Adipocyte (in vitro differentiated cells): ENCODE results near the gene LAYN.

Experiments
- DNase-seq: peaks from one replicate; pipeline ENCODE4 v3.0.0-alpha.2; 2015; ENCODE audit warnings: low read depth
- H3K27me3 ChIP-seq: replicated peaks from 2 replicates; pipeline ENCODE4 v1.7.0; 2013; ENCODE audit warnings: mild to moderate bottlenecking, low read length, moderate library complexity; ENCODE audit not compliant: control insufficient read depth, insufficient read depth
- H3K36me3 ChIP-seq: 2 replicates; pipeline ENCODE4 v1.7.0; 2013; ENCODE audit warnings: low read length, mild to moderate bottlenecking, moderate library complexity; ENCODE audit not compliant: control insufficient read depth, insufficient read depth, severe bottlenecking
- H3K4me1 ChIP-seq: 2 replicates; pipeline ENCODE4 v1.7.0; 2013; ENCODE audit warnings: mild to moderate bottlenecking, low read length, moderate library complexity; ENCODE audit not compliant: control insufficient read depth, insufficient read depth
- H3K4me3 ChIP-seq: 2 replicates; pipeline ENCODE4 v1.7.0; 2013; ENCODE audit warnings: mild to moderate bottlenecking, low read length, moderate library complexity
- H3K9ac ChIP-seq: 2 replicates; pipeline ENCODE4 v1.7.0; 2013; ENCODE audit warnings: mild to moderate bottlenecking, low read length, moderate library complexity
- H3K9me3 ChIP-seq: 2 replicates; pipeline ENCODE4 v1.7.0; 2013; ENCODE audit warnings: mild to moderate bottlenecking, low read length, moderate library complexity; ENCODE audit not compliant: control insufficient read depth

LAYN gene

GRCh38 chr11:111601636-111601978 is 61.1 kb downstream of the LAYN start:
- Histone ChIP-seq H3K27me3 (no peaks in the 10 kb centered on the region), H3K9ac (peak overlapping the region; percentile 69), H3K9me3 (no peaks in the 10 kb centered on the region), H3K36me3 (no peaks in the 10 kb centered on the region), H3K4me1 (peaks cover 36% of the 10 kb centered on the region), H3K4me3 (peak overlapping the region; percentile 72)
- no peak for DNase-seq

GRCh38 chr11:111601979-111602864 is 61.7 kb downstream of the LAYN start, which contains the start of gene SIK2:
SIK2 (plus strand) TSS chr11:111602449; CDS start chr11:111602564, 115 bp downstream.
- peak within 1 kb of the TSS; percentile 96 for H3K9ac ChIP-seq
- H3K4me1 ChIP-seq, result peaks cover 42% of the 10 kb centered on the region
- H3K4me3 ChIP-seq, result peak within 1 kb of the TSS; percentile 98
- H3K36me3 ChIP-seq, result no peaks in the 10 kb centered on the region
- no peaks in the 10 kb centered on the region for H3K9me3 ChIP-seq
- H3K27me3 ChIP-seq, result no peaks in the 10 kb centered on the region
- DNase-seq, result peak; percentile 98

- Histone ChIP-seq H3K27me3 (no peaks in the 10 kb centered on the region), H3K4me1 (peaks cover 45% of the 10 kb centered on the region), H3K9me3 (no peaks in the 10 kb centered on the region), H3K9ac (peak overlapping the region; percentile 96), H3K4me3 (peak overlapping the region; percentile 98), H3K36me3 (no peaks in the 10 kb centered on the region)
- DNase-seq, result peak; percentile 66
These were observed 62.5 kb downstream of the LAYN start for GRCh38 chr11:111602865-111603610.

- Histone ChIP-seq H3K27me3 (no peaks in the 10 kb centered on the region), H3K4me3 (peak overlapping the region; percentile 98), H3K9me3 (no peaks in the 10 kb centered on the region), H3K36me3 (no peaks in the 10 kb centered on the region), H3K4me1 (peaks cover 45% of the 10 kb centered on the region), H3K9ac (peak overlapping the region; percentile 96)
- peak; percentile 36 for DNase-seq
These were observed 63.2 kb downstream of the LAYN start for GRCh38 chr11:111603611-111604130.

GRCh38 chr11:111604392-111605009 is 64.0 kb downstream of the LAYN start:
- peak; percentile 80 for DNase-seq
- H3K4me3 ChIP-seq, result peak overlapping the region; percentile 98
- H3K36me3 ChIP-seq, result no peaks in the 10 kb centered on the region

GRCh38 chr11:111605681-111606080 is 65.2 kb downstream of the LAYN start:
- H3K9me3 ChIP-seq, result no peaks in the 10 kb centered on the region
- no peaks in the 10 kb centered on the region for H3K27me3 ChIP-seq
- DNase-seq, result no peak
- H3K36me3 ChIP-seq, result no peaks in the 10 kb centered on the region
- H3K9ac ChIP-seq, result peak overlapping the region; percentile 96
- peaks cover 41% of the 10 kb centered on the region for H3K4me1 ChIP-seq
- peak overlapping the region; percentile 98 for H3K4me3 ChIP-seq

More at GRCh38 chr11:111604392-111605009, 64.0 kb downstream of the LAYN start:
- H3K9me3 ChIP-seq, result no peaks in the 10 kb centered on the region
- H3K9ac ChIP-seq, result peak overlapping the region; percentile 96
- H3K4me1 ChIP-seq, result peaks cover 41% of the 10 kb centered on the region
- H3K27me3 ChIP-seq, result no peaks in the 10 kb centered on the region

GRCh38 chr11:111606986-111607385 is 66.5 kb downstream of the LAYN start:
- H3K27me3 ChIP-seq, result no peaks in the 10 kb centered on the region
- H3K36me3 ChIP-seq, result no peaks in the 10 kb centered on the region
- H3K9me3 ChIP-seq, result no peaks in the 10 kb centered on the region
- peak overlapping the region; percentile 98 for H3K4me3 ChIP-seq
- peak overlapping the region; percentile 48 for H3K9ac ChIP-seq
- peaks cover 41% of the 10 kb centered on the region for H3K4me1 ChIP-seq
- DNase-seq, result peak; percentile 51

GRCh38 chr11:111607751-111608150 is 67.2 kb downstream of the LAYN start:
- DNase-seq, result no peak
- no peaks in the 10 kb centered on the region for H3K36me3 ChIP-seq
- no peaks in the 10 kb centered on the region for H3K27me3 ChIP-seq
- no peaks in the 10 kb centered on the region for H3K9me3 ChIP-seq
- peak overlapping the region; percentile 48 for H3K9ac ChIP-seq
- peak overlapping the region; percentile 98 for H3K4me3 ChIP-seq
- H3K4me1 ChIP-seq, result peaks cover 48% of the 10 kb centered on the region
